Retinal pigment epithelial cell (primary cell): ENCODE data around the gene ITPKB.
"Not testable (repeated sequence)": the region's sequence is repeated elsewhere in the genome, so short reads cannot be mapped to it uniquely, and the experiment has no call there.

Experiments
- DNase-seq: peaks from one replicate; pipeline ENCODE4 v3.0.0-alpha.2; 2010; ENCODE audit warnings: low read depth
- H3K4me3 ChIP-seq: 2 replicates; pipeline ENCODE4 v1.5.1; 2011; ENCODE audit warnings: mild to moderate bottlenecking, low read length, control low read depth, moderate library complexity
- CTCF ChIP-seq: conservative IDR thresholded peaks from 2 replicates; pipeline ENCODE4 v1.5.1; 2011; ENCODE audit warnings: low read depth, low read length, control low read depth, inconsistent platforms

The ITPKB gene

GRCh38 chr1:226754793-226755533 is 15.9 kb upstream of the ITPKB start:
- TF ChIP-seq CTCF, result no peak
- DNase-seq, result no peak
- H3K4me3 ChIP-seq, result no peak overlapping the region

GRCh38 chr1:226754097-226754496 is 15.0 kb upstream of the ITPKB start:
- TF ChIP-seq CTCF, result no peak
- DNase-seq, result no peak
- no peak overlapping the region for H3K4me3 ChIP-seq

GRCh38 chr1:226751703-226752102 is 12.6 kb upstream of the ITPKB start:
- no peak for DNase-seq
- TF ChIP-seq CTCF, result no peak
- H3K4me3 ChIP-seq, result no peak overlapping the region

GRCh38 chr1:226751214-226751613 is 12.1 kb upstream of the ITPKB start:
- no peak for TF ChIP-seq CTCF
- H3K4me3 ChIP-seq, result no peak overlapping the region
- no peak for DNase-seq

- TF ChIP-seq CTCF, result no peak
- DNase-seq, result no peak
- no peak overlapping the region for H3K4me3 ChIP-seq
Measured at GRCh38 chr1:226749467-226749866, 10.4 kb upstream of the ITPKB start.

- DNase-seq, result no peak
Measured at GRCh38 chr1:226748306-226748705, 9.2 kb upstream of the ITPKB start.

GRCh38 chr1:226747519-226748263 is 8.6 kb upstream of the ITPKB start:
- H3K4me3 ChIP-seq, DNase-seq: not testable (repeated sequence)

More at GRCh38 chr1:226748306-226748705, 9.2 kb upstream of the ITPKB start:
- no peak for TF ChIP-seq CTCF
- no peak overlapping the region for H3K4me3 ChIP-seq
